GOT3 (cell line): ENCODE data around the gene SH3TC2.

Source experiments
- DNase-seq: peaks from one replicate; lab custom pipeline; 2025; ENCODE audit warnings: mixed read lengths; lab: John Stamatoyannopoulos, UW

SH3TC2 gene

DNA sequence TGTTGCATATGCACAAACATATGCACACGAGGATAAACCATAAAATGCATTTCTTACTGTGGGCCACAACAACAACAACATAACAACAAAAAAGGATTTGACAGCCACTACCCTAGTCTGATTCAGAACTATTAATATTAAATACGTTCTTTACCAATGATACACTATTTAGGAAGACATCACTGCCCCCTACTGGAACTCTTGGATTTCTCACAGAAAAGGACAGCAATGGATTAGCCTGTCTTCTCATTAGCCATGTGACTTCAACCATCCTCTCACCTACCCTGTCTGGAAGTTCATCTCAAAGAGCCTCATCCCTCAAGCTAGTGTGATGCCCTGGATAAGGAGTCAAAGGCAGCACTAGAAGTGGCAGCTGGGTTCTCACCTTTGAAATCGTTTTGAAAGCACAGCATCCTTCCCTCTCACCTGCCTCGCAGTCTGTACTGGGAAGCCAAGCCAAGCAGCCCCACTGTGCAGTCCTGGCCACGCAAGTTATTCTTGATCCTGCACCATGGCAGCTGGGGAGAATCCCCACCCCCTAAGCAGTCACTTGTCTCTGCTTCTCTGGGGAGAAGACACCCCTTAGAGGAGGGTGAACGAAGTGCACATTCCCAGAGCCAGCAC lies 64.6 kb downstream of the SH3TC2 start:
- DNase-seq: no peak

DNA sequence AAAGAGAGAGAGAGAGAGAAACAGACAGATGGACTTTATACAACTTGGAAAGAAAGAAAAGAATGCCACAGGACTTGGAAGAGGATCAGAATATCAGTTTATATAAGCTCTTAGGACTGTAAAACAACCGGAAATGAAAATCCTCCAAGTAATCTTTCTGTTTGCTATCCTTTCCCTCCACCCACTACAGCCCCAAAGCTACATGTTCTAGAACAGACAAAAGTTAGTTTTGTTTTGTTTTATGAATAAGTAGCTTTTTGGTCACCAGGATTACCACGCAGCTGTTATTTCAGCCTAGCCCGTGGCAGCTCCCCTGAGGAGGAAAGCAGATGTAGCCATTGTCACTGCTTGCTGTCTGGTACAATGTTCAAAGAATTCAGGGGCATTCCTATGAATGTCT lies 66.6 kb downstream of the SH3TC2 start:
- no peak for DNase-seq

GRCh38 chr5:148995791-148996190 lies 67.1 kb downstream of the SH3TC2 start:
- DNase-seq: no peak

DNA sequence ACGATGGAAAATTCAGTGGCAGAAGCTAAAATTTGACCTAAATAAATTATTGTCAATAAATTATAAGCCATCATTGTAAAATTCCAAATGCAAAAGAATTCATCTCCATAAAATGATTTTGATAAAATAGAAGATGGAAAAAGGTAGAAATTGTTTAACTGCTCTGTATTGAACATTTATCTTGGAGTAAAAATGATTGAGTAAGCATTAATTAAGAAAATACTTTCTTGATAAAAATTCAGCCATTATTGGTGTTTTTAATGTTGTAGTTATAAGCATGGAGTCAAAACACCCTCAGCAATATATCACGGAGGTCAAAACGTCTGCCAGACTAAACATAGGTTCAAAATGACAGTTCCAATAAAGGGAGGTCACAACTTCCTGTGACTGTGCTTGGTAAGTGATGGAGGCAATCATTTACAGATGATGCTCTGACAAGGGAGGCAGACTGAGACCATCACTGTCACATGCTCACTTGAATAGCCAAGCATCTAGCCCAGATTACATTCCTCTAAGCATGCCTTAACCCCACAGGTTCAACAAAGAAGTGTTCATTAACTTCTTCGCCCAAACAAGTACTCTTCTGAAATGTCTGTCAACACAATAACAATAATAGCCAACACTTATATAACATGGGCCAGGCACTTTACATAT lies 69.5 kb downstream of the SH3TC2 start:
- no peak for DNase-seq

- DNase-seq: no peak
Measured at GRCh38 chr5:148992265-148992664, 70.6 kb downstream of the SH3TC2 start.

GRCh38 chr5:148991566-148991965 lies 71.3 kb downstream of the SH3TC2 start:
- DNase-seq: no peak

GRCh38 chr5:148990817-148991216 lies 72.0 kb downstream of the SH3TC2 start:
- DNase-seq: no peak

DNA sequence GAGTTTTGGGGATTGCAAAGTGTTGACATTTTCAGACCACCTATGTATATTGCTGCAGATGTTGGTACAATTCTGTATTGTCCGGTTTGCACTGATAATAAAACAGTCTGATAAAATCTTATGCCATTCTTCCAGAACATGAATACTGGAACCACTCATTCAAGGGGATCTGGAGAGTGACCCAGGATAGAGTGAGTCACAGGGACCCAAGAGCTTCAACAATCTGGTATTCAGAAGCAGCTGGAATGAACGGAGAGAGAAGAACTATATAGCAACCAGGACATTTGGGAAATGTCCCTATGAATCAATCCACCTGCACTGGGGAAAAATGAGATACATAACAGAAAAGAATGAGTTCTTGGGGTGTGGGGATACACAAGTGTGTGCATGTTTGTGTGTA lies 73.3 kb downstream of the SH3TC2 start:
- DNase-seq: no peak

DNA sequence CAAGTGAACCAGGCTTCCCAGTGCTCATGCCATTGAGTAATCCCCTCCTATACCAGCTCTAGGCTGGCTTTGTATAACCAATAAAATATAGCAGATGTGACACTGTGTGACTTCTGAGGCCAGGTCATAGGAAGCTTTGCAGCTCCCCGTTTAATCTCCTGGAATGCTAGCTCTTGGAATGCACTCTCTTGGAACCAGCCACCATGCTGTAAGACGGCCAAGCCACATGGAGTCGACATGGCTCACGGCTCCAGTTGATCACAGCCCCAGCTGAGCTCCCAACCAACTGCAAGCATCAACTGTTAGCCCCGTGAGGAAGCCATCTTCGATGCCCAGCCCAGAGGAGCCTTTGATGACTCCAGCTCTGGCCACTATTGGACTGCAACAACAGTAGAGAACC lies 74.5 kb downstream of the SH3TC2 start:
- DNase-seq: no peak

DNA sequence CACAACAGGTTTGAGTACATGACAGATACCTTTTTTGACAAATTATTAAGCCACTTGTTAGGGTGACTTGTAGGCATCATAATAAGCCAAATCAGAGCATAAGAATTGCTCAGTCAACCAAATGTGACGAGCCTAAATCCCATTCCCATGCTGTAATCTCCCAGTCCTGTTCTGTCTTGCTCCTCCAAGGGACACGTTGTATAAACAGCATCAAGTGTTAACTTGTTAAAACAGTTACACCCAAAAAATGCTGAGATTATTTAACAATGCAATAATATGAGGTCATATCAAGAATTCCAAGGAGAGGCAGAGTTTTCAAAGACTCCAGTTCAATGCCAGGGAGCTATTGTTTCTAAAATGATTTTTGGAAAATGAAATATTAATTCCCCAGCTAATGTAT lies 76.2 kb downstream of the SH3TC2 start:
- DNase-seq: no peak

DNA sequence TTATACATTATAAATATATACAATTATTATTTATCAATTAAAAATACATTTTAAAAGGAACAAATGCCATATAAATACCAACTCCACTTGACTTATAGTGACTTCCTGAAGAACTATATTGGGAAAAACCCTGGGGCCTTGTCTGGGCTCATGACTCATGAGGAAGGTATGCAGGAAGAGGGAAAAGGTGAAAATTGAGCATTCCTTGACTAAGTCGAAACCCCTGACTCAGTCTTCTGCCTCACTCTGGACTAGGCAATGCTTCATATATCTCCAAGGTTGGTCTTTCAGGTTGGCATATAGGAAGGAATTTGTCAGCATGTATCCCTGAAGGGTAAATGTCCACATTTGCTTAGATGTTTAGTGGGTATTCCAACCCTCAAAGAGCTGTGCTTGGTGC lies 78.5 kb downstream of the SH3TC2 start:
- no peak for DNase-seq

GRCh38 chr5:148981353-148981752 lies 81.5 kb downstream of the SH3TC2 start:
- DNase-seq: no peak

DNA sequence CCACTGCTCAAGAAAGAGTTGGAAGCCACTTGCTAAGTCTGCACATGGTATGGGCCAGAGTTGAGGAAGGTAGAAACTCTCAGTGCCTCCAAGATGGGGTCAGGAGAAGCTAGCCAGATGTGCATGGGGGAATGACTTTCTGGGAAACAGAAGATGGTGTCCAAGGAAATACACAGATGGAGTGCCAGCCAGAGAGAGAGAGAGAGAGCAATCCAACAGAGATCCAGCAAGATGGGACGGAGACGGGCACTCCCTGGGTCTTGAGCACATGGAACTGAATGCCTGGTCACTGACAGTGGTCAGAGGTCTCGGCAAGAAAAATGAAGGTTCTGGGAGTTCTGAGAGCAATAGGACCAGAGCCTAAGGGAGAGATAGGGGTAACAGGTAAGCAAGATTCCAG lies 82.1 kb downstream of the SH3TC2 start:
- DNase-seq: no peak

DNA sequence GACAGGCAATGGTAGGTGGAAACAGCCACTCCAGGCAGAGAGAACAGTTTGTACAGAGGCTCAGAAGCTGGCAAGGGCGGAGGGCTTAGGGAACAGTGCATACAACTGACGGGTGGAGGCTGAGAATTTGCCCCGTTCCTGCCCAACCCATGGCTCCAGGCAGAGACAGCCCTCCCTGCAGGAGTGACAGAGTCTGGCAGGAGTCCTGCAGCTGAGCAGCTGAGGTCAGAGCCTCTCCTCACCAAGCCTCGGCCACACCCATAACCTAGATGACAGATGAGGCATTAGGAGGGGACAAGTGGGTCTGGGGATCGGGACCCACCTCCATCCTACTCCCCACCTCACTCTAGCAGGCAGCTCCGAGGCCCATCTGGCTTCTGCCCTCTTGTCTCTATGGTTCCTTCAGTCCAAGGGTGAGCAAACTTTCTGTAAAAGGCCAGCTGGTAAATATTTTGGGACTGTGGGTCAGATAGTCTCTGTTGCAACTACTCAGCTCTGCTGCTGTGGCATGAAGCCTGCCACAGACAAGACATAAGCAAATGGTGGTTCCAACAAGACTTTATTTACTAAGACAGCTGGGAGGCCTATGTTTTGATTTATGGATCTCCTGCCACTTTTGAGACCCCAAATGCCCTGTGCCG lies 83.7 kb downstream of the SH3TC2 start:
- no peak for DNase-seq

DNA sequence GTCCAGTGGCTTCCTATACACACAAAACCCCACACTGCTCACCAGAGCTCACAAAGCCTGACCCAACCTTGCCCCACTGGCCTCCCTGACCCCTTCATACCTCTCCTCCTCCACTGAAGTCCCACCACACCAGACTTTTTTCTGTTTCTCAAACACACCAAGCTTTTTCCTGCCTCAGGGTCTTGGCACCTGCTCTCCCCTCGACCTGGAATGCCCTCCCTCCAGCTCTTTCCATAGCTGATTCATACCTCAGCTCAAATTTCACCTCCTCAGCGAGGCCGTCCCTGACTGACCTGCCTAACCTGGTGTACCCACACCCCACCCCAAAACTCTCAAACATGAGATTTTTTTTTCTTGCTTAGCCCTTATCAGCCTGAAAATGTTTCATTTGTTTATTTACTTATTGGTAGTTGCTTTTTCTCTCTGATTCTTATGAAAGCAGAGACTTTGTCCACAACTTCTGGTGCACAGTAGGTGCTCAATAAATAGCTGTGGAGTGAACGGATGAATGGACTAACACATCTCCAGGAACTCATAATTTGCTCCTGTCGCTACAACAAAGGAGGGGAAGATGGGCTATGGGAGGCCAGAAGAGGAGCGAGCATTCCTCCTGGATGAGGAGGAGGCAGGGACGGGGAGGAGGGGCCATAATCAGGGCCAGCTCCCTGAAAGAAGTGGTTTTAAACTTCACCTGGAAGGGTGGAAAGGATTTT lies 84.3 kb downstream of the SH3TC2 start:
- no peak for DNase-seq

DNA sequence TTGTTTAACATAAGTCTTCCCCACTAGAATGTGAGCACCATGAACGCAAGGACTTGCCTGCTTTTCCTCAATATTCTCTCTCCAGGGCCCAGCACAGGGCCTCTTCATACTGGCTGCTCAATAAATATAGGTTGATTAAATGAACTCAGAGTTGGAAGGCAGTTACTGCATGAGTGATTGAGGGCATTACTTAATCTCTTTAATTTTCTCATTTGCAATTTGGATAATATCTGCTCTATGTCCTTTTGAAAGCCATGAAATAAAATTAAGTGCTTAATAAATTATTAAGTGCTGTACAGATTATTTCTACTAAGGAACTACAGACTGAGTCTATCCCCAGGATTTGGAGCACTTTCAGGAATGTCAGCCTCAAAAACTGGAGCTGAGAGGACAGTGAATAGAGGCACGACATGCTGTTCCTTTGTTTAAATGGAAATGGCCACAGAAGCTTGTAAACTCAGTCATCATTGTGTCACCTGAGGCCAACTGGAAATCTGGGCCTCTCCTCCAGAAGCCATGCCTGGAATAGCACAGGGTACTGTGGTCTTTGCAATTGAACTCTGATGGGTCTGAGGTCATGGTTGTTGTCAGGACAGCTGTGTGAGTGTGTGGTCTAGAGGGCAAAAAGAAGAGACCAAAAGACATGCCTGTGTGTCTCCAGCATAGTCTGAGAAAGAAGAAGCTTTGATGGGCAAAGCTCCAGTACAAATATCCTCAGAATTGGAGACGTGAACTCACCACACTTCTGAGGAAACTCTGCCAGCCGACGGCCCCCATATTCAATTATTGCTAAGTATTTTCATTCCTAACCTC lies 86.1 kb downstream of the SH3TC2 start:
- DNase-seq: no peak

GRCh38 chr5:148974642-148975327 lies 88.1 kb downstream of the SH3TC2 start:
- no peak for DNase-seq

DNA sequence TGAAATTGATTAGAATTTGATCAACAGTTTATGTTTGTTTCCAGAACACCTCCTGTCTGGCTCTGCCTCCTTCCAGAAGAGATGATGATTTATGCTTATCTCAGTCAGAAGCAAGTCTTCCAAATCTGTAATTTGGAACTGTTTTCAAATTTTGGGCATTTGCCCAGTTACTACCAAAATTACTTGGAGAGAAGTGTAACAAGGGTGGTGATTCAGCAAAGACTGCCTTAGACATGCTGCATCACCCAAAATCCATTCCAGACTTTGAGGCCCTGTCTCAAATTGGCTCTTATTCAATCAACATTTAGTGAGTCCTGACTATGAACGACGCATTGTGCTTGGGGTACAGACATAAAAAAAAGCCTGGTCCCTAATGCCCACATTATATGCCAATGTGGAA lies 89.4 kb downstream of the SH3TC2 start:
- no peak for DNase-seq

GRCh38 chr5:148972974-148973374 lies 89.9 kb downstream of the SH3TC2 start:
- DNase-seq: peak; percentile 29

- no peak for DNase-seq
Measured at GRCh38 chr5:148972396-148972795, 90.5 kb downstream of the SH3TC2 start.

- DNase-seq: no peak
Measured at GRCh38 chr5:148970876-148971275, 92.0 kb downstream of the SH3TC2 start.

DNA sequence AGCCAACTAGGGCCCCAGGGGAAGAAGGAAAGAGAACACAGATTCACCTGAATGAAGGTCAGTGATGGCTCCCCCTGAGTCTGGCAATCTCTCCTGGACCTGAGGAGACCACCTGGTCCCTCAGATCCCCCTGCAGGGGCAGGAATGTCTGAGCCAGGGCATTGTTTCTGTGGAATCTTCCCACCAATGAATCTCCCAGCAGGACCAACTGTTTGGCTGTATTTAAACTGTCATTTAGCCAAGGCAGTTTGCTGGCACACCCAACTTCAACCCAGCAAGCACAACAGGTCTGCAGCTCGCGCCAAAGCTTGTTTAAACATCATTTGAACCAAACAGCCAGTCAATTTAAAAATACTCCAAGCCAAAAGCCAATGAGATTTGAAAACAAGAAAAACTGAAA lies 92.6 kb downstream of the SH3TC2 start:
- DNase-seq: no peak
